Sigmoid colon (tissue), 4 donors: Measurements from ENCODE around the gene CTXN1.

ENCODE experiments used
- CTCF ChIP-seq, 4 experiments: fragments of 450-650 bp in 3 of 4; fragments of 200-600 bp in 1 of 4; IDR thresholded peaks; one replicate each; pipeline ENCODE4 v1.5.1; 2016 to 2019; ENCODE audit warnings: antibody characterized with exemption in 4 of 4, mild to moderate bottlenecking in 3 of 4, moderate library complexity in 2 of 4
- EP300 ChIP-seq, 4 donors: sonication (generic); formaldehyde crosslinking; IDR thresholded peaks; one replicate each; pipeline ENCODE4 v1.6.1; 2017; ENCODE audit warnings: antibody characterized with exemption in 4 of 4

GRCh38 chr19:7975037-7975436 lies 49.1 kb upstream of the CTXN1 start:
- TF ChIP-seq CTCF (IDR thresholded peaks at IDR 0.05) = no peak
- TF ChIP-seq EP300 (IDR thresholded peaks at IDR 0.05) = no peak
